H1 (cell line): ENCODE results near the gene PRKCH. TPM values are rescaled to one million over a fixed set of nuclear protein-coding genes. Genes with fewer than 3 reads are reported as not detected.
A peak's percentile ranks its signal among the peaks of the same experiment; 100 is the strongest.

ENCODE experiments used
- CTCF ChIA-PET: fragments of 300-600 bp; sonication (Branson Sonifier 250); formaldehyde crosslinking; loops from one replicate; lab custom pipeline; 2021; ENCODE audit not compliant: partially characterized antibody; lab: Charles Lee
- POLR2A ChIA-PET: fragments of 300-600 bp; sonication (Branson Sonifier 250); formaldehyde crosslinking; loops from one replicate; lab custom pipeline; 2021; ENCODE audit warnings: inconsistent platforms; ENCODE audit not compliant: partially characterized antibody; lab: Charles Lee
- DNase-seq, 2 experiments: peaks; one replicate each; pipeline versions ENCODE4 v3.0.0 to v3.0.0-alpha.2; 2010 to 2022; ENCODE audit warnings: low spot score in 2 of 2, low read depth in 1 of 2, mixed read lengths in 1 of 2
- FAIRE-seq: peaks from 2 replicates; lab custom pipeline; 2011; peaks lifted over from hg19 to GRCh38; lab: Jason Lieb, UNC
- H2AFZ ChIP-seq: 2 replicates; pipeline ENCODE4 v1.8.1; 2012; ENCODE audit warnings: low read length, inconsistent platforms
- H2AK5ac ChIP-seq: 2 replicates; pipeline ENCODE4 v1.6.1; 2013; ENCODE audit warnings: low read depth, low read length
- H2BK120ac ChIP-seq: replicated peaks from 2 replicates; pipeline ENCODE3; 2013; ENCODE audit warnings: low read depth, low read length, inconsistent platforms
- H2BK12ac ChIP-seq: 2 replicates; pipeline ENCODE4 v1.6.1; 2013; ENCODE audit warnings: low read depth, low read length
- H2BK15ac ChIP-seq: 2 replicates; pipeline ENCODE4 v1.6.1; 2013; ENCODE audit warnings: low read length
- H2BK20ac ChIP-seq: 2 replicates; pipeline ENCODE4 v1.6.1; 2013; ENCODE audit warnings: low read length
- H2BK5ac ChIP-seq: 2 replicates; pipeline ENCODE4 v1.6.1; 2013; ENCODE audit warnings: low read depth, low read length
- H3K14ac ChIP-seq: 2 replicates; pipeline ENCODE4 v1.6.1; 2013; ENCODE audit warnings: inconsistent platforms; ENCODE audit not compliant: insufficient read length
- H3K18ac ChIP-seq: 2 replicates; pipeline ENCODE4 v1.6.1; 2013; ENCODE audit warnings: low read length; ENCODE audit errors: extremely low read depth
- H3K23ac ChIP-seq: 2 replicates; pipeline ENCODE4 v1.6.1; 2013; ENCODE audit warnings: inconsistent platforms; ENCODE audit not compliant: insufficient read length
- H3K23me2 ChIP-seq: 2 replicates; pipeline ENCODE4 v1.6.1; 2013; ENCODE audit warnings: low read depth, low read length
- H3K27ac ChIP-seq: 2 replicates; pipeline ENCODE4 v1.6.1; 2011; ENCODE audit warnings: low read depth, low read length, inconsistent platforms
- H3K27me3 ChIP-seq, 4 experiments: replicated peaks in 1 of 4; 1 replicate in 1 of 4; 2 replicates in 3 of 4; pipeline versions ENCODE4 v1.6.1 to v1.8.1; 2011 to 2013; ENCODE audit warnings: low read length in 3 of 4, mild to moderate bottlenecking in 3 of 4, inconsistent platforms in 2 of 4, mixed read lengths in 2 of 4, moderate library complexity in 1 of 4; ENCODE audit not compliant: control insufficient read depth in 3 of 4, insufficient read depth in 3 of 4; ENCODE audit errors: extremely low read depth in 1 of 4
- H3K36me3 ChIP-seq, 4 experiments: 2 replicates each; pipeline versions ENCODE4 v1.6.1 to v1.8.1; 2011 to 2013; ENCODE audit warnings: mild to moderate bottlenecking in 4 of 4, low read length in 3 of 4, moderate library complexity in 2 of 4, control low read depth in 1 of 4, inconsistent platforms in 1 of 4; ENCODE audit not compliant: insufficient read depth in 4 of 4, control insufficient read depth in 2 of 4
- H3K4ac ChIP-seq: replicated peaks from 2 replicates; pipeline ENCODE3; 2013; ENCODE audit warnings: low read length, low read depth, mixed read lengths, inconsistent platforms; ENCODE audit not compliant: insufficient read length
- H3K4me1 ChIP-seq, 4 experiments: replicated peaks in 1 of 4; 1 replicate in 1 of 4; 2 replicates in 3 of 4; pipeline versions ENCODE4 v1.6.1 to v1.8.1; 2011 to 2013; ENCODE audit warnings: low read length in 3 of 4, inconsistent platforms in 2 of 4, mixed read lengths in 1 of 4; ENCODE audit not compliant: insufficient read depth in 4 of 4, control insufficient read depth in 3 of 4
- H3K4me2 ChIP-seq, 2 experiments: 2 replicates each; pipeline versions ENCODE4 v1.6.1 to v1.8.1; 2011 to 2013; ENCODE audit warnings: low read depth in 2 of 2, low read length in 2 of 2, control low read depth in 1 of 2, inconsistent platforms in 1 of 2, mild to moderate bottlenecking in 1 of 2; ENCODE audit not compliant: insufficient read depth in 1 of 2
- H3K4me3 ChIP-seq, 4 experiments: fragments of 200-600, 300-600 bp in 1 of 4; sonication (generic), shearing (Covaris generic), sonication (Bioruptor Twin) in 1 of 4; 2 replicates each; pipeline versions ENCODE4 v1.5.1 to v1.8.1; 2011 to 2016; ENCODE audit warnings: low read length in 4 of 4, low read depth in 3 of 4, control low read depth in 2 of 4, inconsistent platforms in 2 of 4, mild to moderate bottlenecking in 2 of 4, mixed read lengths in 1 of 4, moderate library complexity in 1 of 4; ENCODE audit not compliant: insufficient read depth in 2 of 4; ENCODE audit errors: extremely low read depth in 1 of 4
- H3K56ac ChIP-seq: replicated peaks from 2 replicates; pipeline ENCODE3; 2013; ENCODE audit warnings: low read depth, mild to moderate bottlenecking, mixed read lengths, low read length, inconsistent platforms; ENCODE audit not compliant: insufficient read length
- H3K79me1 ChIP-seq: 2 replicates; pipeline ENCODE4 v1.6.1; 2013; ENCODE audit warnings: low read depth, low read length, control low read depth
- H3K79me2 ChIP-seq, 2 experiments: 2 replicates each; pipeline versions ENCODE4 v1.6.1 to v1.8.1; 2012 to 2013; ENCODE audit warnings: low read length in 2 of 2, mild to moderate bottlenecking in 2 of 2, inconsistent platforms in 1 of 2; ENCODE audit not compliant: insufficient read depth in 2 of 2, control insufficient read depth in 1 of 2
- H3K9ac ChIP-seq, 4 experiments: replicated peaks in 1 of 4; 1 replicate in 1 of 4; 2 replicates in 3 of 4; pipeline versions ENCODE4 v1.6.1 to v1.8.1; 2011 to 2013; ENCODE audit warnings: low read depth in 3 of 4, low read length in 3 of 4, control low read depth in 2 of 4, mild to moderate bottlenecking in 2 of 4, moderate library complexity in 2 of 4, inconsistent platforms in 1 of 4; ENCODE audit errors: extremely low read depth in 1 of 4
- H3K9me3 ChIP-seq, 2 experiments: 2 replicates each; pipeline versions ENCODE4 v1.6.1 to v1.8.1; 2012 to 2013; ENCODE audit warnings: mild to moderate bottlenecking in 2 of 2, moderate library complexity in 2 of 2, control low read depth in 1 of 2, inconsistent platforms in 1 of 2, low read depth in 1 of 2, low read length in 1 of 2, mixed read lengths in 1 of 2; ENCODE audit not compliant: insufficient read depth in 2 of 2
- H4K20me1 ChIP-seq, 2 experiments: replicated peaks in 1 of 2; 2 replicates each; pipeline versions ENCODE3 to v1.8.1; 2011 to 2013; ENCODE audit warnings: inconsistent platforms in 2 of 2, low read length in 2 of 2, mild to moderate bottlenecking in 1 of 2; ENCODE audit not compliant: insufficient read depth in 2 of 2, control insufficient read depth in 1 of 2
- H4K5ac ChIP-seq: 2 replicates; pipeline ENCODE4 v1.6.1; 2013; ENCODE audit warnings: low read length, low read depth, mixed read lengths, inconsistent platforms; ENCODE audit not compliant: insufficient read length
- H4K8ac ChIP-seq: 2 replicates; pipeline ENCODE4 v1.8.0; 2013; ENCODE audit warnings: mild to moderate bottlenecking, moderate library complexity, low read length, inconsistent platforms; ENCODE audit not compliant: insufficient read depth; ENCODE audit errors: extremely low read depth
- H4K91ac ChIP-seq: replicated peaks from 2 replicates; pipeline ENCODE3; 2013; ENCODE audit warnings: low read length, mixed read lengths, inconsistent platforms; ENCODE audit not compliant: insufficient read length
- ASH2L ChIP-seq: fragments of 200-600, 300-600 bp; sonication (generic); IDR thresholded peaks from one replicate; pipeline ENCODE4 v1.7.1; 2017; ENCODE audit warnings: low read length
- CHD2 ChIP-seq: IDR thresholded peaks from 2 replicates; pipeline ENCODE4 v1.6.1; 2012; ENCODE audit warnings: low read length, improper control_type of control experiment
- CTBP2 ChIP-seq: IDR thresholded peaks from 2 replicates; pipeline ENCODE4 v1.7.0; 2011; ENCODE audit warnings: borderline replicate concordance, mild to moderate bottlenecking, moderate library complexity, mixed read lengths, low read length; ENCODE audit not compliant: insufficient read depth, insufficient read length
- HDAC2 ChIP-seq, 2 experiments: fragments of 300-600 bp in 1 of 2; sonication (generic) in 1 of 2; IDR thresholded peaks; 2 replicates each; pipeline ENCODE4 v1.6.1; 2011 to 2012; ENCODE audit warnings: low read depth in 2 of 2, low read length in 2 of 2, mild to moderate bottlenecking in 2 of 2, moderate library complexity in 2 of 2, borderline replicate concordance in 1 of 2, inconsistent platforms in 1 of 2
- KDM1A ChIP-seq: fragments of 200-600, 300-600 bp; sonication (generic); IDR thresholded peaks from 2 replicates; pipeline ENCODE4 v1.7.1; 2016; ENCODE audit warnings: mild to moderate bottlenecking, low read length, borderline replicate concordance
- MAX ChIP-seq: IDR thresholded peaks from 2 replicates; pipeline ENCODE4 v1.6.1; 2012; ENCODE audit warnings: inconsistent platforms
- RFX5 ChIP-seq: IDR thresholded peaks from 2 replicates; pipeline ENCODE4 v1.6.1; 2011; ENCODE audit warnings: low read depth, low read length, improper control_type of control experiment, borderline replicate concordance
- RNF2 ChIP-seq: fragments of 200-900, 300-1000 bp; sonication (generic); IDR thresholded peaks from 2 replicates; pipeline ENCODE4 v1.7.1; 2016; ENCODE audit warnings: borderline replicate concordance, low read depth, mild to moderate bottlenecking, antibody characterized with exemption, low read length; ENCODE audit not compliant: poor library complexity, severe bottlenecking; ENCODE audit errors: missing control alignments
- SAP30 ChIP-seq: fragments of 300-600 bp; sonication (generic); IDR thresholded peaks from 2 replicates; pipeline ENCODE4 v1.7.1; 2012; ENCODE audit warnings: low read length, moderate library complexity, mild to moderate bottlenecking, inconsistent platforms; ENCODE audit not compliant: insufficient read depth, insufficient replicate concordance
- SP1 ChIP-seq: IDR thresholded peaks from 2 replicates; pipeline ENCODE4 v1.6.1; 2011; ENCODE audit warnings: low read depth, low read length
- SP4 ChIP-seq: IDR thresholded peaks from 2 replicates; pipeline ENCODE4 v1.6.1; 2012; ENCODE audit warnings: low read length, inconsistent platforms
- SRF ChIP-seq: IDR thresholded peaks from 2 replicates; pipeline ENCODE4 v1.6.1; 2011; ENCODE audit warnings: mild to moderate bottlenecking, low read depth, low read length, moderate library complexity
- TAF1 ChIP-seq: IDR thresholded peaks from 2 replicates; pipeline ENCODE4 v1.6.1; 2011; ENCODE audit warnings: mild to moderate bottlenecking, low read depth, low read length
- ZNF274 ChIP-seq: IDR thresholded peaks from 2 replicates; pipeline ENCODE4 v1.7.0; 2012; ENCODE audit warnings: low read length, borderline replicate concordance; ENCODE audit errors: extremely low read depth
- WGBS, 2 experiments: shearing (Covaris generic) in 1 of 2; methylation state at CpG; one replicate each; pipeline versions ENCODE4 v1.1.6 to v1.1.7; 2013 to 2015; ENCODE audit warnings: low lambda C conversion rate in 2 of 2, mixed read lengths in 2 of 2, inconsistent platforms in 1 of 2, low coverage in 1 of 2, missing lambda C conversion rate in 1 of 2; ENCODE audit not compliant: insufficient replicate concordance in 2 of 2, insufficient coverage in 1 of 2, insufficient read length in 1 of 2; ENCODE audit errors: extremely low coverage in 1 of 2, missing lambda C conversion rate in 1 of 2; 5-methylcytosine and 5-hydroxymethylcytosine counted together
- polyA plus RNA-seq, 7 experiments: library from polyadenylated mRNA; depleted of rRNA in 3 of 7; stranded (reverse) in 5 of 7; unstranded in 2 of 7; fragments of >200 nt in 5 of 7; fragments of 200-250 nt in 2 of 7; gene quantifications; 1 replicate in 5 of 7; 2 replicates in 1 of 7; 4 replicates in 1 of 7; pipeline versions ENCODE4 v1.2.1 to v1.2.3, GENCODE V29; 2011 to 2013; ENCODE audit warnings: missing spikeins in 2 of 7, mixed read lengths in 2 of 7
- total RNA-seq: library from RNA; stranded (reverse); fragmentation: NEBNext Ultra II Directional; extraction: Animal tissue kit (Norgen Biotek cat#: 25700); gene quantifications from 2 replicates; pipeline ENCODE4 v1.2.1, GENCODE V29; 2021

PRKCH gene
- total and polyA plus RNA-seq, 2 of the 8 experiments (the other 6 are each of a cell fraction or from before 2014, with no cell fraction given): 6.4 to 7.0 TPM

GRCh38 chr14:61406675-61407074, 85.3 kb downstream of the PRKCH start:
- DNase-seq (no peak), FAIRE-seq (no peak)
- no peak overlapping the region for H2BK20ac ChIP-seq
- H3K9ac ChIP-seq: no peak overlapping the region
- no peak overlapping the region for H3K18ac ChIP-seq
- H4K8ac ChIP-seq: no peak overlapping the region
- H3K23ac ChIP-seq: no peak overlapping the region
- H2AFZ ChIP-seq: no peak overlapping the region; the same call in 1 of the 2 replicates
- no peak overlapping the region for H2BK15ac ChIP-seq
- POLR2A ChIA-PET: interaction anchor here (0.7 to 1.9 kb wide), 2 partner anchors 10 to 14 kb away, joined by 3 to 4 read pairs; no protein-coding TSS in a partner anchor
- H3K23me2 ChIP-seq: no peaks in the 10 kb centered on the region
- no peak overlapping the region for H4K5ac ChIP-seq
- H3K4me2 ChIP-seq: 0 out of 4 replicates have a peak overlapping the region, but pooled peaks of 1 of the 2 experiments have one; percentile 58
- no peak overlapping the region for H3K4ac ChIP-seq
- H3K4me3 ChIP-seq: no peak overlapping the region
- H2BK12ac ChIP-seq: no peak overlapping the region
- no peak overlapping the region for H3K27ac ChIP-seq
- H2BK120ac ChIP-seq: no peak overlapping the region
- H3K36me3 ChIP-seq: no peaks in the 10 kb centered on the region
- WGBS, 2 experiments: 68% methylated on average over 6 of the region's 6 CpGs; no CpG with 5 or more reads in 1 of the 2 experiments
- CTCF ChIA-PET: no interaction called here
- H2BK5ac ChIP-seq: no peak overlapping the region
- no peaks in the 10 kb centered on the region for H3K79me2 ChIP-seq
- no peaks in the 10 kb centered on the region for H3K27me3 ChIP-seq
- H3K14ac ChIP-seq: no peak overlapping the region
- H2AK5ac ChIP-seq: no peak overlapping the region
- H3K4me1 ChIP-seq: peaks cover 0 to 9% (median 3%) of the 10 kb centered on the region in 4 experiments; a peak in 2 of 7 replicates
- no peak overlapping the region for H4K91ac ChIP-seq
- H3K9me3 ChIP-seq: no peaks in the 10 kb centered on the region
- H3K79me1 ChIP-seq: no peaks in the 10 kb centered on the region
- no peak overlapping the region for H3K56ac ChIP-seq
- no peaks in the 10 kb centered on the region for H4K20me1 ChIP-seq
- no peak for TF ChIP-seq RFX5
- TF ChIP-seq HDAC2 (IDR thresholded peaks at IDR 0.05; ENCODE audit: borderline replicate concordance in 1 of 2, low read depth in 2 of 2, low read length in 2 of 2): no peak
- no peak for TF ChIP-seq MAX
- no peak for TF ChIP-seq SAP30
- TF ChIP-seq CHD2: no peak
- TF ChIP-seq SRF: no peak
- no peak for TF ChIP-seq SP1
- no peak for TF ChIP-seq TAF1
- TF ChIP-seq ASH2L: no peak
- TF ChIP-seq KDM1A: no peak
- TF ChIP-seq SP4: no peak
- TF ChIP-seq RNF2: no peak
- no peak for TF ChIP-seq CTBP2
- no peak for TF ChIP-seq ZNF274
